KOPT-K1 (cell line): Measurements from ENCODE around the gene ZMIZ1.
A peak's percentile ranks its signal among the peaks of the same experiment; 100 is the strongest.

Experiments used
- H3K27ac ChIP-seq: fragments of 200-600 bp; sonication (generic); 2 replicates; pipeline ENCODE4 v1.5.1; 2016; ENCODE audit warnings: antibody characterized with exemption, mild to moderate bottlenecking, low read depth, low read length; ENCODE audit not compliant: poor library complexity, severe bottlenecking
- H3K36me3 ChIP-seq: fragments of 200-600 bp; sonication (generic); 2 replicates; pipeline ENCODE4 v1.5.1; 2017; ENCODE audit warnings: antibody characterized with exemption, mild to moderate bottlenecking, low read length, moderate library complexity; ENCODE audit not compliant: insufficient read depth
- H3K9me3 ChIP-seq: fragments of 200-600 bp; sonication (generic); 2 replicates; pipeline ENCODE4 v1.5.1; 2017; ENCODE audit warnings: antibody characterized with exemption, low read length, mild to moderate bottlenecking; ENCODE audit not compliant: insufficient read depth, poor library complexity, severe bottlenecking

ZMIZ1 gene

GRCh38 chr10:79165070-79165778, 96.5 kb downstream of the ZMIZ1 start:
- Histone ChIP-seq H3K9me3 (no peaks in the 10 kb centered on the region), H3K36me3 (peaks cover 91% of the 10 kb centered on the region), H3K27ac (peak overlapping the region; percentile 2)

GRCh38 chr10:79166312-79166721, 97.6 kb downstream of the ZMIZ1 start:
- H3K36me3 ChIP-seq, result peaks cover 97% of the 10 kb centered on the region
- H3K27ac ChIP-seq, result no peak overlapping the region
- no peaks in the 10 kb centered on the region for H3K9me3 ChIP-seq

GRCh38 chr10:79166741-79167140, 98.0 kb downstream of the ZMIZ1 start:
- Histone ChIP-seq H3K27ac (no peak overlapping the region), H3K36me3 (peaks cover 97% of the 10 kb centered on the region), H3K9me3 (no peaks in the 10 kb centered on the region)

- Histone ChIP-seq H3K27ac (no peak overlapping the region), H3K36me3 (peaks cover 96% of the 10 kb centered on the region), H3K9me3 (no peaks in the 10 kb centered on the region)
Observed at GRCh38 chr10:79167537-79167936, 98.8 kb downstream of the ZMIZ1 start.

- Histone ChIP-seq H3K27ac (no peak overlapping the region), H3K9me3 (no peaks in the 10 kb centered on the region), H3K36me3 (peaks cover 89% of the 10 kb centered on the region)
Observed at GRCh38 chr10:79168210-79168609, 99.4 kb downstream of the ZMIZ1 start.

GRCh38 chr10:79170226-79170752, 101.5 kb downstream of the ZMIZ1 start:
- Histone ChIP-seq H3K36me3 (peaks cover 89% of the 10 kb centered on the region), H3K9me3 (no peaks in the 10 kb centered on the region), H3K27ac (no peak overlapping the region)

GRCh38 chr10:79170993-79171392, 102.2 kb downstream of the ZMIZ1 start:
- Histone ChIP-seq H3K9me3 (no peaks in the 10 kb centered on the region), H3K27ac (no peak overlapping the region), H3K36me3 (peaks cover 88% of the 10 kb centered on the region)

- no peaks in the 10 kb centered on the region for H3K9me3 ChIP-seq
- H3K36me3 ChIP-seq, result peaks cover 83% of the 10 kb centered on the region
- no peak overlapping the region for H3K27ac ChIP-seq
Observed at GRCh38 chr10:79171504-79171903, 102.7 kb downstream of the ZMIZ1 start.

- peaks cover 73% of the 10 kb centered on the region for H3K36me3 ChIP-seq
- no peak overlapping the region for H3K27ac ChIP-seq
- no peaks in the 10 kb centered on the region for H3K9me3 ChIP-seq
Observed at GRCh38 chr10:79172881-79173280, 104.1 kb downstream of the ZMIZ1 start.

- Histone ChIP-seq H3K9me3 (no peaks in the 10 kb centered on the region), H3K27ac (no peak overlapping the region), H3K36me3 (peaks cover 69% of the 10 kb centered on the region)
Observed at GRCh38 chr10:79173582-79174262, 105.0 kb downstream of the ZMIZ1 start.

GRCh38 chr10:79176052-79176501, 107.3 kb downstream of the ZMIZ1 start:
- Histone ChIP-seq H3K9me3 (no peaks in the 10 kb centered on the region), H3K27ac (no peak overlapping the region), H3K36me3 (peaks cover 59% of the 10 kb centered on the region)

- H3K36me3 ChIP-seq, result peaks cover 57% of the 10 kb centered on the region
- H3K9me3 ChIP-seq, result no peaks in the 10 kb centered on the region
- H3K27ac ChIP-seq, result peak overlapping the region; percentile 2
Observed at GRCh38 chr10:79176949-79177602, 108.3 kb downstream of the ZMIZ1 start.

- Histone ChIP-seq H3K9me3 (no peaks in the 10 kb centered on the region), H3K36me3 (peaks cover 64% of the 10 kb centered on the region), H3K27ac (peak overlapping the region; percentile 36)
Observed at GRCh38 chr10:79178070-79178576, 109.4 kb downstream of the ZMIZ1 start.

GRCh38 chr10:79178614-79179163, 109.9 kb downstream of the ZMIZ1 start:
- Histone ChIP-seq H3K36me3 (peaks cover 66% of the 10 kb centered on the region), H3K27ac (peak overlapping the region; percentile 36), H3K9me3 (no peaks in the 10 kb centered on the region)
